GM21717 (cell line): ENCODE results near the gene KANK4.

ENCODE experiments used
- ATAC-seq: cut with Tn5 transposase; IDR thresholded peaks from one replicate; pipeline ENCODE4 v1.9.1; 2021; ENCODE audit warnings: mild to moderate bottlenecking, moderate library complexity; ENCODE audit not compliant: unreplicated experiment

KANK4 gene

GRCh38 chr1:62337706-62338631 is 18.7 kb upstream of the KANK4 start:
- ATAC-seq = no peak

- no peak for ATAC-seq
Measured at GRCh38 chr1:62336995-62337705, 17.9 kb upstream of the KANK4 start.

GRCh38 chr1:62336638-62336994 is 17.4 kb upstream of the KANK4 start:
- ATAC-seq = no peak

- no peak for ATAC-seq
Measured at GRCh38 chr1:62335656-62336055, 16.4 kb upstream of the KANK4 start.

- no peak for ATAC-seq
Measured at GRCh38 chr1:62334434-62334985, 15.3 kb upstream of the KANK4 start.

- no peak for ATAC-seq
Measured at GRCh38 chr1:62333441-62333840, 14.2 kb upstream of the KANK4 start.

GRCh38 chr1:62327360-62328055 is 8.3 kb upstream of the KANK4 start:
- ATAC-seq = no peak

- no peak for ATAC-seq
Measured at GRCh38 chr1:62325681-62326080, 6.4 kb upstream of the KANK4 start.

GRCh38 chr1:62325081-62325480 is 5.8 kb upstream of the KANK4 start:
- no peak for ATAC-seq

GRCh38 chr1:62321446-62321845 is 2.2 kb upstream of the KANK4 start:
- no peak for ATAC-seq

- ATAC-seq = no peak
Measured at GRCh38 chr1:62318320-62318755, 896 bp downstream of the KANK4 start.

- ATAC-seq = no peak
Measured at GRCh38 chr1:62317021-62317768, 2.0 kb downstream of the KANK4 start.

GRCh38 chr1:62316135-62316534 is 3.1 kb downstream of the KANK4 start:
- ATAC-seq = no peak

- ATAC-seq = no peak
Measured at GRCh38 chr1:62315387-62315786, 3.8 kb downstream of the KANK4 start.

GRCh38 chr1:62314454-62315350 is 4.5 kb downstream of the KANK4 start:
- no peak for ATAC-seq

- no peak for ATAC-seq
Measured at GRCh38 chr1:62312698-62313097, 6.5 kb downstream of the KANK4 start.

- no peak for ATAC-seq
Measured at GRCh38 chr1:62311473-62311943, 7.7 kb downstream of the KANK4 start.

- no peak for ATAC-seq
Measured at GRCh38 chr1:62309906-62310305, 9.3 kb downstream of the KANK4 start.

- no peak for ATAC-seq
Measured at GRCh38 chr1:62308606-62309005, 10.6 kb downstream of the KANK4 start.
